HepG2 (cell line): ENCODE data around the gene HSD17B8. TPM values are rescaled to one million over a fixed set of nuclear protein-coding genes. Genes with fewer than 3 reads are reported as not detected.

Experiments used
- CSRNP2 ChIP-seq: sonication (generic); formaldehyde crosslinking; conservative IDR thresholded peaks from 2 replicates; pipeline ENCODE4 v1.8.0; 2022; ENCODE audit warnings: low read depth, missing genetic modification reagents
- DR1 ChIP-seq: sonication (generic); formaldehyde crosslinking; IDR thresholded peaks from 2 replicates; pipeline ENCODE4 v1.8.0; 2021; ENCODE audit warnings: mild to moderate bottlenecking, missing genetic modification reagents, inconsistent platforms
- EED ChIP-seq: sonication (generic); formaldehyde crosslinking; IDR thresholded peaks from 2 replicates; pipeline ENCODE4 v1.5.0; 2020; ENCODE audit warnings: mild to moderate bottlenecking, missing genetic modification reagents
- FLYWCH1 ChIP-seq: sonication (generic); formaldehyde crosslinking; IDR thresholded peaks from 2 replicates; pipeline ENCODE4 v1.8.1; 2023; ENCODE audit warnings: mild to moderate bottlenecking, missing genetic modification reagents
- FOXP1 ChIP-seq, 2 experiments: fragments of 450-650 bp in 1 of 2; IDR thresholded peaks; 2 replicates each; pipeline ENCODE4 v1.6.1; 2017 to 2018; ENCODE audit warnings: antibody characterized with exemption in 1 of 2
- GPBP1L1 ChIP-seq: sonication (generic); formaldehyde crosslinking; IDR thresholded peaks from 2 replicates; pipeline ENCODE4 v1.5.0; 2020; ENCODE audit warnings: mild to moderate bottlenecking, missing genetic modification reagents
- HOXD1 ChIP-seq: sonication (generic); formaldehyde crosslinking; IDR thresholded peaks from 2 replicates; pipeline ENCODE4 v1.5.0; 2020; ENCODE audit warnings: missing genetic modification reagents
- MED1 ChIP-seq: sonication (generic); formaldehyde crosslinking; IDR thresholded peaks from 2 replicates; pipeline ENCODE4 v1.4.0; 2020; ENCODE audit warnings: missing genetic modification reagents
- NFIC ChIP-seq: IDR thresholded peaks from 2 replicates; pipeline ENCODE4 v1.6.1; 2012; ENCODE audit warnings: mild to moderate bottlenecking, low read length, inconsistent platforms
- NFYB ChIP-seq: sonication (generic); formaldehyde crosslinking; IDR thresholded peaks from 2 replicates; pipeline ENCODE4 v1.4.0; 2020; ENCODE audit warnings: missing genetic modification reagents
- TCF7 ChIP-seq: sonication (generic); IDR thresholded peaks from 2 replicates; pipeline ENCODE4 v1.6.1; 2016; ENCODE audit warnings: antibody characterized with exemption, low read depth
- ZBTB1 ChIP-seq: sonication (generic); formaldehyde crosslinking; IDR thresholded peaks from 2 replicates; pipeline ENCODE4 v1.4.0; 2020; ENCODE audit warnings: missing genetic modification reagents, borderline replicate concordance
- ZFP62 ChIP-seq: sonication (generic); formaldehyde crosslinking; IDR thresholded peaks from 2 replicates; pipeline ENCODE4 v1.4.0; 2020; ENCODE audit warnings: missing genetic modification reagents
- ZNF121 ChIP-seq: sonication (generic); formaldehyde crosslinking; IDR thresholded peaks from 2 replicates; pipeline ENCODE4 v1.5.0; 2020; ENCODE audit warnings: mild to moderate bottlenecking, missing genetic modification reagents
- ZNF235 ChIP-seq: sonication (generic); formaldehyde crosslinking; IDR thresholded peaks from 2 replicates; pipeline ENCODE4 v1.8.1; 2023; ENCODE audit warnings: mild to moderate bottlenecking, missing genetic modification reagents, borderline replicate concordance
- ZNF407 ChIP-seq: sonication (generic); formaldehyde crosslinking; IDR thresholded peaks from one replicate; pipeline ENCODE4 v1.5.1; 2020; ENCODE audit warnings: mild to moderate bottlenecking, missing genetic modification reagents; ENCODE audit errors: not compliant biosample characterization
- ZNF451 ChIP-seq: sonication (generic); formaldehyde crosslinking; IDR thresholded peaks from 2 replicates; pipeline ENCODE4 v1.5.0; 2020; ENCODE audit warnings: mild to moderate bottlenecking, missing genetic modification reagents
- ZNF768 ChIP-seq: sonication (generic); formaldehyde crosslinking; IDR thresholded peaks from 2 replicates; pipeline ENCODE4 v1.4.0; 2020; ENCODE audit warnings: missing genetic modification reagents
- polyA plus RNA-seq, 8 experiments: library from polyadenylated mRNA; depleted of rRNA in 3 of 8; stranded (reverse) in 7 of 8; unstranded in 1 of 8; fragments of >200 nt; fragmentation: Illumina TruSeq in 4 of 8; extraction: Trizol in 4 of 8; gene quantifications; 2 replicates each; pipeline versions ENCODE4 v1.2.1 to v1.2.3, GENCODE V29; 2011 to 2016; ENCODE audit warnings: low read depth in 4 of 8, missing spikeins in 1 of 8, mixed read lengths in 1 of 8; ENCODE audit not compliant: insufficient read depth in 1 of 8
- total RNA-seq, 5 experiments: library from RNA; depleted of rRNA; stranded (reverse); fragments of >200 nt; fragmentation: Illumina TruSeq; extraction: Trizol; gene quantifications; 2 replicates each; pipeline ENCODE4 v1.2.3, GENCODE V29; 2016; ENCODE audit warnings: low read depth in 1 of 5

HSD17B8 gene
- total and polyA plus RNA-seq, 2 of the 13 experiments (the other 11 are each of a cell fraction or from before 2014, with no cell fraction given) = 12.6 to 20.1 TPM

- TF ChIP-seq FLYWCH1 (CRISPR knock-in tag) (0 out of 2 replicates have a peak, but pooled peaks have one; percentile 58), HOXD1 (CRISPR knock-in tag) (peak; percentile 96), ZNF768 (CRISPR knock-in tag) (peak; percentile 72), CSRNP2 (CRISPR knock-in tag) (no peak), NFIC (no peak), ZFP62 (CRISPR knock-in tag) (0 out of 2 replicates have a peak, but pooled peaks have one; percentile 41), FOXP1 (IDR thresholded peaks at IDR 0.05) (no peak), FOXP1 (CRISPR knock-in tag; IDR thresholded peaks at IDR 0.05) (peak; percentile 76), MED1 (peak; percentile 69), ZNF121 (no peak; the same call in 1 of the 2 replicates), GPBP1L1 (CRISPR knock-in tag) (no peak), TCF7 (no peak; the same call in 1 of the 2 replicates), ZNF407 (CRISPR knock-in tag) (peak; percentile 88), ZBTB1 (CRISPR knock-in tag) (no peak), EED (CRISPR knock-in tag) (no peak), DR1 (CRISPR knock-in tag) (peak; percentile 77), ZNF451 (CRISPR knock-in tag) (no peak), ZNF235 (CRISPR knock-in tag) (0 out of 2 replicates have a peak, but pooled peaks have one; percentile 49), NFYB (CRISPR knock-in tag) (peak; percentile 54)
These were observed 4.0 kb upstream of the HSD17B8 start, which contains the start of the genes RXRB and SLC39A7 (continued) for GRCh38 chr6:33200219-33201146.
